Upper lobe of left lung (tissue), 6 donors: Measurements from ENCODE around the gene GBA3. TPM values are rescaled to one million over a fixed set of nuclear protein-coding genes. Genes with fewer than 3 reads are reported as not detected.

Experiments
- ATAC-seq, 2 donors: fragments of 200-7000 bp; cut with Tn5 transposase; one replicate each; pipeline ENCODE4 v1.9.1; 2022; ENCODE audit warnings: mild to moderate bottlenecking in 2 of 2, moderate library complexity in 2 of 2; ENCODE audit not compliant: low FRiP score in 2 of 2
- DNase-seq, 2 donors: peaks; one replicate each; pipeline ENCODE4 v3.0.0-alpha.2; 2019 to 2020
- H3K27ac ChIP-seq, 4 donors: fragments of 200-600 bp; sonication (generic); one replicate each; pipeline ENCODE4 v1.5.1; 2016 to 2019
- H3K27me3 ChIP-seq, 4 donors: fragments of 200-600 bp; sonication (generic); one replicate each; pipeline ENCODE4 v1.5.1; 2017 to 2019
- H3K36me3 ChIP-seq, 4 donors: fragments of 200-600 bp; sonication (generic); one replicate each; pipeline ENCODE4 v1.5.1; 2016 to 2019
- H3K4me1 ChIP-seq, 4 donors: fragments of 200-600 bp; sonication (generic); one replicate each; pipeline ENCODE4 v1.5.1; 2018 to 2019
- H3K4me3 ChIP-seq, 4 donors: fragments of 200-600 bp; sonication (generic); one replicate each; pipeline ENCODE4 v1.5.1; 2017 to 2019; ENCODE audit warnings: mild to moderate bottlenecking in 2 of 4, moderate library complexity in 1 of 4
- H3K9me3 ChIP-seq, 4 donors: fragments of 200-600 bp; sonication (generic); one replicate each; pipeline ENCODE4 v1.5.1; 2018 to 2019
- CTCF ChIP-seq, 6 experiments: fragments of 450-650 bp in 4 of 6; fragments of 200-600 bp in 2 of 6; sonication (generic) in 2 of 6; IDR thresholded peaks; one replicate each; pipeline ENCODE4 v1.5.1; 2016 to 2019; ENCODE audit warnings: antibody characterized with exemption in 6 of 6
- EP300 ChIP-seq, 4 donors: sonication (generic); formaldehyde crosslinking; IDR thresholded peaks; one replicate each; pipeline ENCODE4 v1.5.1; 2017; ENCODE audit warnings: antibody characterized with exemption in 4 of 4, control low read depth in 2 of 4
- POLR2A ChIP-seq, 4 donors: fragments of 450-650 bp; IDR thresholded peaks; one replicate each; pipeline ENCODE4 v1.5.1; 2016 to 2017; ENCODE audit warnings: antibody characterized with exemption in 4 of 4, mild to moderate bottlenecking in 2 of 4
- POLR2AphosphoS5 ChIP-seq, 2 donors: sonication (generic); formaldehyde crosslinking; IDR thresholded peaks; one replicate each; pipeline ENCODE4 v1.5.1; 2017; ENCODE audit warnings: antibody characterized with exemption in 2 of 2
- WGBS, 2 donors: methylation state at CpG; one replicate each; pipeline ENCODE4 v1.1.5; 2017 to 2018; 5-methylcytosine and 5-hydroxymethylcytosine counted together
- total RNA-seq, 6 donors: library from RNA; depleted of rRNA in 4 of 6; stranded (reverse); fragments of >200 nt in 4 of 6; gene quantifications; one replicate each; pipeline versions ENCODE4 v1.1.0 to v1.2.1, GENCODE V29; 2016 to 2021
- donor health status: DM: no; HTN: no; CAD: no; lungs with moderate emphysema.
- donor health status: DM: no; HTN: yes; CAD: no; lungs with severe emphysema.

Gene GBA3
- total RNA-seq, 6 donors from 2014 or later, result 0.57 to 1.6 (median 1.4) TPM; not detected in 1

DNA sequence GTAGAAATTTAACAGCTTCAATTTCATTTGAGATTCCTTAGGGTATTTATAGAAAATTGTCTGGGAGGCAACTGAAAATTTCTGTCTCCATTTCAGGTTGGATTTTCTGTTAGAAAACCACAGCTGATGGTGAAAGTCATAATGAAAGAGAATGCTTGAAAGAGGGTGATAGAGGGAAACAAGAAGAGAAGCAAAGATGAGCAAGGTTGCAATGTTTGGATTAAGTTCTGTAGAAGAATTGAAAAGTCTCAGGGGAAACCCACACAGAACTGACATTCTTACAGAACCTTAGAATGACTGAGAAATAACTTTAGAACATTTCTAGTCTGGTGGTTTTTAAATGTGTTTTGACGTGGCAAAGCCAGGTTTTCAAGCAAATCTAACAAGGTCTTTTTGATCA lies 14.7 kb downstream of the GBA3 start:
- 67 to 77% methylated on average over 1 of the region's 1 CpG for WGBS, 2 donors
- H3K4me3 ChIP-seq, result no peak overlapping the region
- H3K27ac ChIP-seq, result no peak overlapping the region

GRCh38 chr4:22708961-22709360 lies 16.2 kb downstream of the GBA3 start:
- Histone ChIP-seq H3K9me3 (no peaks in the 10 kb centered on the region), H3K27me3 (no peaks in the 10 kb centered on the region), H3K36me3 (no peaks in the 10 kb centered on the region), H3K27ac (no peak overlapping the region), H3K4me3 (no peak overlapping the region), H3K4me1 (no peaks in the 10 kb centered on the region)
- TF ChIP-seq CTCF (IDR thresholded peaks at IDR 0.05) (no peak), POLR2A (IDR thresholded peaks at IDR 0.05) (no peak), EP300 (IDR thresholded peaks at IDR 0.05) (no peak), POLR2AphosphoS5 (IDR thresholded peaks at IDR 0.05) (no peak)
- ATAC-seq (no peak), DNase-seq (no peak)
- 81 to 86% methylated on average over 3 of the region's 3 CpGs for WGBS, 2 donors

More for the DNA sequence above, 14.7 kb downstream of the GBA3 start:
- DNase-seq, result no peak
- no peaks in the 10 kb centered on the region for H3K27me3 ChIP-seq
- H3K9me3 ChIP-seq, result no peaks in the 10 kb centered on the region
- H3K36me3 ChIP-seq, result no peaks in the 10 kb centered on the region
- ATAC-seq, result no peak
- TF ChIP-seq EP300 (IDR thresholded peaks at IDR 0.05) (no peak), CTCF (IDR thresholded peaks at IDR 0.05) (no peak), POLR2AphosphoS5 (IDR thresholded peaks at IDR 0.05) (no peak), POLR2A (IDR thresholded peaks at IDR 0.05) (no peak)
- H3K4me1 ChIP-seq, result no peaks in the 10 kb centered on the region

- Histone ChIP-seq H3K4me1 (no peaks in the 10 kb centered on the region), H3K36me3 (no peaks in the 10 kb centered on the region), H3K9me3 (no peaks in the 10 kb centered on the region), H3K27ac (no peak overlapping the region), H3K4me3 (no peak overlapping the region), H3K27me3 (no peaks in the 10 kb centered on the region)
- DNase-seq (no peak), ATAC-seq (no peak)
- no peak for TF ChIP-seq POLR2AphosphoS5 (IDR thresholded peaks at IDR 0.05)
- TF ChIP-seq EP300 (IDR thresholded peaks at IDR 0.05), result no peak
- no peak for TF ChIP-seq POLR2A (IDR thresholded peaks at IDR 0.05)
- TF ChIP-seq CTCF (IDR thresholded peaks at IDR 0.05), result no peak
- 67 to 69% methylated on average over 4 of the region's 4 CpGs for WGBS, 2 donors
These were observed 19.4 kb downstream of the GBA3 start for GRCh38 chr4:22712105-22712504.

DNA sequence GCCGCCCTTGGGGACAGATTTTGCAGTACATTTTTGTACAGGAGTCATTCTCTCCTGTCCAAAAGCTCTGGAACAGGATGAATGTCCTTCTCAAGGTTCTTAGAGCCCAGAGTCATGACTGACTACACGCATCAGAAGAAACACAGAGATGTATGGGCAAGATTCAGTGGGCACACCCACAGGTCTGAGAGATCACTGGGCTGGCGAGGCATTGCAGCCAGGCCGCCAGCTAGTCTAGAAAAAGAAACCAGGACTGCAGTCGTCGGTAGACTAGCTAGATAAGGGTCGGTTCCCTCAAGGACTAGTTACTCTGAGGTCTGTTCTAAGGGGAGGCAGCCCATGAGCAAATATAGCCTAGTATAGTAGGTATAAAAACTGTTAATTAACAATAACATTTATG lies 19.8 kb downstream of the GBA3 start:
- H3K36me3 ChIP-seq, result no peaks in the 10 kb centered on the region
- no peaks in the 10 kb centered on the region for H3K4me1 ChIP-seq
- TF ChIP-seq POLR2A (IDR thresholded peaks at IDR 0.05) (no peak), POLR2AphosphoS5 (IDR thresholded peaks at IDR 0.05) (no peak), CTCF (IDR thresholded peaks at IDR 0.05) (no peak), EP300 (IDR thresholded peaks at IDR 0.05) (no peak)
- 81 to 86% methylated on average over 7 of the region's 7 CpGs for WGBS, 2 donors
- DNase-seq (no peak), ATAC-seq (no peak)
- H3K4me3 ChIP-seq, result no peak overlapping the region
- H3K27me3 ChIP-seq, result no peaks in the 10 kb centered on the region
- H3K9me3 ChIP-seq, result no peaks in the 10 kb centered on the region
- H3K27ac ChIP-seq, result no peak overlapping the region

- Histone ChIP-seq H3K27ac (no peak overlapping the region), H3K27me3 (no peaks in the 10 kb centered on the region), H3K4me3 (no peak overlapping the region), H3K36me3 (no peaks in the 10 kb centered on the region), H3K4me1 (no peaks in the 10 kb centered on the region), H3K9me3 (no peaks in the 10 kb centered on the region)
- DNase-seq (no peak), ATAC-seq (no peak)
- no peak for TF ChIP-seq EP300 (IDR thresholded peaks at IDR 0.05)
- TF ChIP-seq POLR2A (IDR thresholded peaks at IDR 0.05), result no peak
- TF ChIP-seq POLR2AphosphoS5 (IDR thresholded peaks at IDR 0.05), result no peak
- TF ChIP-seq CTCF (IDR thresholded peaks at IDR 0.05), result no peak
- 68 to 82% methylated on average over 1 of the region's 1 CpG for whole genome bisulfite sequencing, 2 donors
These were observed 21.1 kb downstream of the GBA3 start for GRCh38 chr4:22713841-22714240.
